ENCODE results near the gene PRKG1. TPM values are rescaled to one million over a fixed set of nuclear protein-coding genes. Genes with fewer than 3 reads are reported as not detected.

Gene PRKG1
- total RNA-seq, 2 donors from 2014 or later: 1.3 to 2.7 TPM

DNA sequence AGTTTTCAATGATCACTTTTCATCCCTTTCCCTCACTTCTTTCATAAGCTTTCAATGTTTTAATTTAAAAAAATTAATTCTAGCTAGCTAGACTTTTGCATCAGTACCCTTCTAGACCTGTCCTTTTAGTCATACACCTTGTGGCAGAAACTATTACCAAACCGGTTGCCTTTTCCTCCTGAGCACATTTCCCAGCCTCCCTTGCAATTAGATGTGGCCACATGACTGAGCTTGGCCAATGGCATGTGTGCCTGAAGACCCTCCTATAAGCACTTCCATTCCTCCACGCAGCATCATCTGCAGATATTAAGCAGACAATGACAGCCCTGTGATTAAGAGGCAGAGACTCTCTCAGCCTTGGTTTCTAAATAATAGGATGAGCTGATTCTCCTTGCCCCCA lies 1252.1 kb downstream of the PRKG1 start:
- peaks cover 5% of the 10 kb centered on the region for H3K4me1 Mint-ChIP-seq
- no peak overlapping the region for H3K27ac ChIP-seq (ENCODE audit: low read depth, low read length)
- H3K4me3 ChIP-seq (ENCODE audit: low read length): no peak overlapping the region
- H3K36me3 ChIP-seq (ENCODE audit: control insufficient read depth, insufficient read depth, low read length): no peaks in the 10 kb centered on the region
- 94 to 100% methylated on average over 1 to 2 of the region's 2 CpGs for WGBS, 2 experiments (ENCODE audit: insufficient coverage in 1 of 2, insufficient read length in 1 of 2)
- H3K27me3 ChIP-seq (ENCODE audit: control insufficient read depth, insufficient read depth, low read length, poor library complexity, severe bottlenecking): peaks cover 8% of the 10 kb centered on the region
- H3K4me3 Mint-ChIP-seq: no peak overlapping the region
- no peaks in the 10 kb centered on the region for H3K4me1 ChIP-seq (ENCODE audit: control insufficient read depth, insufficient read depth, low read length)
- DNase-seq: no peak
- H3K9me3 Mint-ChIP-seq: no peaks in the 10 kb centered on the region
- H3K27me3 Mint-ChIP-seq (ENCODE audit: insufficient read depth): peaks cover 8% of the 10 kb centered on the region
- no peaks in the 10 kb centered on the region for H3K9me3 ChIP-seq (ENCODE audit: control insufficient read depth, low read length)
- H3K36me3 Mint-ChIP-seq (ENCODE audit: low read depth): no peaks in the 10 kb centered on the region
- H3K9ac ChIP-seq (ENCODE audit: extremely low read depth, low read length, poor library complexity, severe bottlenecking): no peak overlapping the region
- TF ChIP-seq, protein P1, sequence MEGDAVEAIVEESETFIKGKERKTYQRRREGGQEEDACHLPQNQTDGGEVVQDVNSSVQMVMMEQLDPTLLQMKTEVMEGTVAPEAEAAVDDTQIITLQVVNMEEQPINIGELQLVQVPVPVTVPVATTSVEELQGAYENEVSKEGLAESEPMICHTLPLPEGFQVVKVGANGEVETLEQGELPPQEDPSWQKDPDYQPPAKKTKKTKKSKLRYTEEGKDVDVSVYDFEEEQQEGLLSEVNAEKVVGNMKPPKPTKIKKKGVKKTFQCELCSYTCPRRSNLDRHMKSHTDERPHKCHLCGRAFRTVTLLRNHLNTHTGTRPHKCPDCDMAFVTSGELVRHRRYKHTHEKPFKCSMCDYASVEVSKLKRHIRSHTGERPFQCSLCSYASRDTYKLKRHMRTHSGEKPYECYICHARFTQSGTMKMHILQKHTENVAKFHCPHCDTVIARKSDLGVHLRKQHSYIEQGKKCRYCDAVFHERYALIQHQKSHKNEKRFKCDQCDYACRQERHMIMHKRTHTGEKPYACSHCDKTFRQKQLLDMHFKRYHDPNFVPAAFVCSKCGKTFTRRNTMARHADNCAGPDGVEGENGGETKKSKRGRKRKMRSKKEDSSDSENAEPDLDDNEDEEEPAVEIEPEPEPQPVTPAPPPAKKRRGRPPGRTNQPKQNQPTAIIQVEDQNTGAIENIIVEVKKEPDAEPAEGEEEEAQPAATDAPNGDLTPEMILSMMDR (conservative IDR thresholded peaks at IDR 0.05): no peak
- no peak overlapping the region for H3K27ac Mint-ChIP-seq

GRCh38 chr10:52331638-52332364 lies 1257.5 kb downstream of the PRKG1 start:
- Mint-ChIP-seq H3K27ac (no peak overlapping the region), H3K4me1 (peaks cover 15% of the 10 kb centered on the region), H3K27me3 (ENCODE audit: insufficient read depth) (no peaks in the 10 kb centered on the region), H3K9me3 (no peaks in the 10 kb centered on the region), H3K4me3 (no peak overlapping the region), H3K36me3 (ENCODE audit: low read depth) (no peaks in the 10 kb centered on the region)
- H3K36me3 ChIP-seq (ENCODE audit: control insufficient read depth, insufficient read depth, low read length): no peaks in the 10 kb centered on the region
- TF ChIP-seq, protein P1 (conservative IDR thresholded peaks at IDR 0.05): no peak
- H3K27ac ChIP-seq (ENCODE audit: low read depth, low read length): no peak overlapping the region
- DNase-seq: no peak
- H3K4me3 ChIP-seq (ENCODE audit: low read length): no peak overlapping the region
- 83 to 84% methylated on average over 1 to 3 of the region's 3 CpGs for WGBS, 2 experiments (ENCODE audit: insufficient coverage in 1 of 2, insufficient read length in 1 of 2)
- peaks cover 3% of the 10 kb centered on the region for H3K4me1 ChIP-seq (ENCODE audit: control insufficient read depth, insufficient read depth, low read length)
- H3K9me3 ChIP-seq (ENCODE audit: control insufficient read depth, low read length): no peaks in the 10 kb centered on the region
- H3K27me3 ChIP-seq (ENCODE audit: control insufficient read depth, insufficient read depth, low read length, poor library complexity, severe bottlenecking): no peaks in the 10 kb centered on the region
- H3K9ac ChIP-seq (ENCODE audit: extremely low read depth, low read length, poor library complexity, severe bottlenecking): no peak overlapping the region

DNA sequence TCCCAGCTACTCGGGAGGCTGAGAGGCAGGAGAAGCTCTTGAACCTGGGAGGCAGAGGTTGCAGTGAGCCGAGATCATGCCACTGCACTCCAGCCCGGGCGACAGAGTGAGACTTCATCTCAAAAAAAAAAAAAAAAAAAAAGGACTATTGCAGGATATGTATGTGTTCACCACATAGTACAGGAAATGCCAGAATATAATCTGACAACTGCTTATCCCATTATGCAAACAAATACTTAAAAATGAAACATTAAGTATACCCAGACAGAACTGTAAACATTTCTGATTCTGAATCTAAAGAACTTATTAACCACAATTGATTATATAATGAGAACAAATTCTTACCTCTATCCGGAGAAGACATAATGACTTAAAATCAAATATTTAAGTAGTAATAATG lies 1258.5 kb downstream of the PRKG1 start:
- Mint-ChIP-seq H3K4me1 (peaks cover 19% of the 10 kb centered on the region), H3K9me3 (no peaks in the 10 kb centered on the region), H3K27ac (no peak overlapping the region), H3K4me3 (no peak overlapping the region), H3K27me3 (ENCODE audit: insufficient read depth) (no peaks in the 10 kb centered on the region), H3K36me3 (ENCODE audit: low read depth) (no peaks in the 10 kb centered on the region)
- TF ChIP-seq, protein P1 (conservative IDR thresholded peaks at IDR 0.05): no peak
- H3K9ac ChIP-seq (ENCODE audit: extremely low read depth, low read length, poor library complexity, severe bottlenecking): no peak overlapping the region
- H3K4me3 ChIP-seq (ENCODE audit: low read length): no peak overlapping the region
- H3K27me3 ChIP-seq (ENCODE audit: control insufficient read depth, insufficient read depth, low read length, poor library complexity, severe bottlenecking): no peaks in the 10 kb centered on the region
- WGBS, 2 experiments (ENCODE audit: insufficient coverage in 1 of 2, insufficient read length in 1 of 2): 83 to 95% methylated on average over 2 to 4 of the region's 5 CpGs
- no peaks in the 10 kb centered on the region for H3K36me3 ChIP-seq (ENCODE audit: control insufficient read depth, insufficient read depth, low read length)
- no peak overlapping the region for H3K27ac ChIP-seq (ENCODE audit: low read depth, low read length)
- DNase-seq: no peak
- no peaks in the 10 kb centered on the region for H3K9me3 ChIP-seq (ENCODE audit: control insufficient read depth, low read length)
- peaks cover 3% of the 10 kb centered on the region for H3K4me1 ChIP-seq (ENCODE audit: control insufficient read depth, insufficient read depth, low read length)
